Endothelial cell of umbilical vein (primary cell): ENCODE results near the gene RNASEH2A. TPM values are rescaled to one million over a fixed set of nuclear protein-coding genes. Genes with fewer than 3 reads are reported as not detected.
"Not testable (repeated sequence)": the region's sequence is repeated elsewhere in the genome, so short reads cannot be mapped to it uniquely, and the experiment has no call there.

Experiments
- BruUV-seq: library from RNA; stranded (reverse); fragments of 400-500 nt; replicated peaks from 2 replicates; lab custom pipeline; 2021; lab: Mats Ljungman, UMichigan
- CTCF ChIA-PET: fragments of 300-600, 350-600 bp; sonication (Branson Sonifier 250); formaldehyde crosslinking; loops from one replicate; lab custom pipeline; 2021; ENCODE audit warnings: antibody characterized with exemption, inconsistent platforms; lab: Charles Lee
- POLR2A ChIA-PET: fragments of 300-600, 350-600 bp; sonication (Branson Sonifier 250); formaldehyde crosslinking; loops from one replicate; lab custom pipeline; 2021; ENCODE audit warnings: antibody characterized with exemption, inconsistent platforms; lab: Charles Lee
- DNase-seq: peaks from one replicate; pipeline ENCODE4 v3.0.0-alpha.2; 2011; ENCODE audit warnings: low read depth, low spot score
- FAIRE-seq: peaks from 2 replicates; lab custom pipeline; 2011; peaks lifted over from hg19 to GRCh38; lab: Jason Lieb, UNC
- H2AFZ ChIP-seq: 2 replicates; pipeline ENCODE4 v1.6.0; 2012; ENCODE audit warnings: low read depth, low read length, control low read depth, inconsistent platforms
- H3K27ac ChIP-seq: 2 replicates; pipeline ENCODE4 v1.5.1; 2011; ENCODE audit warnings: low read depth, mild to moderate bottlenecking, control low read depth, low read length, moderate library complexity; ENCODE audit not compliant: insufficient read depth
- H3K27me3 ChIP-seq, 2 experiments: 2 replicates each; pipeline versions ENCODE4 v1.6.0 to v1.6.1; 2011; ENCODE audit warnings: low read length in 2 of 2, mixed read lengths in 1 of 2; ENCODE audit not compliant: control insufficient read depth in 2 of 2, insufficient read depth in 2 of 2
- H3K36me3 ChIP-seq, 2 experiments: 2 replicates in 1 of 2; 3 replicates in 1 of 2; pipeline ENCODE4 v1.5.1; 2011; ENCODE audit warnings: low read length in 2 of 2, mild to moderate bottlenecking in 1 of 2, moderate library complexity in 1 of 2; ENCODE audit not compliant: control insufficient read depth in 2 of 2, insufficient read depth in 2 of 2; ENCODE audit errors: extremely low read depth in 1 of 2
- H3K4me1 ChIP-seq: 3 replicates; pipeline ENCODE4 v1.5.1; 2011; ENCODE audit warnings: mild to moderate bottlenecking, low read length; ENCODE audit not compliant: control insufficient read depth, insufficient read depth; ENCODE audit errors: extremely low read depth
- H3K4me2 ChIP-seq: 2 replicates; pipeline ENCODE4 v1.6.1; 2011; ENCODE audit warnings: low read length, control low read depth, mixed read lengths; ENCODE audit not compliant: insufficient read depth
- H3K4me3 ChIP-seq, 3 experiments: fragments of 200-600 bp in 1 of 3; sonication (generic), shearing (Covaris generic) in 1 of 3; replicated peaks in 1 of 3; 2 replicates each; pipeline ENCODE4 v1.5.1; 2011 to 2016; ENCODE audit warnings: control low read depth in 3 of 3, low read length in 3 of 3, mild to moderate bottlenecking in 2 of 3, inconsistent platforms in 1 of 3, low read depth in 1 of 3, moderate library complexity in 1 of 3; ENCODE audit not compliant: insufficient read depth in 1 of 3
- H3K79me2 ChIP-seq: 2 replicates; pipeline ENCODE4 v1.6.0; 2012; ENCODE audit warnings: low read length, inconsistent platforms; ENCODE audit not compliant: control insufficient read depth, insufficient read depth
- H3K9ac ChIP-seq: replicated peaks from 2 replicates; pipeline ENCODE3; 2011; ENCODE audit warnings: low read length, control low read depth; ENCODE audit not compliant: insufficient read depth; ENCODE audit errors: extremely low read depth
- H3K9me1 ChIP-seq: replicated peaks from 3 replicates; pipeline ENCODE4 v1.6.0; 2011; ENCODE audit warnings: mild to moderate bottlenecking, low read length; ENCODE audit not compliant: control insufficient read depth, insufficient read depth; ENCODE audit errors: extremely low read depth
- H3K9me3 ChIP-seq: replicated peaks from 2 replicates; pipeline ENCODE4 v1.5.1; 2012; ENCODE audit warnings: low read length, inconsistent platforms; ENCODE audit not compliant: control insufficient read depth, insufficient read depth
- H4K20me1 ChIP-seq: replicated peaks from 2 replicates; pipeline ENCODE3; 2011; ENCODE audit warnings: mild to moderate bottlenecking, low read length; ENCODE audit not compliant: control insufficient read depth, insufficient read depth; ENCODE audit errors: extremely low read depth
- EZH2 ChIP-seq: IDR thresholded peaks from 2 replicates; pipeline ENCODE4 v1.6.1; 2012; ENCODE audit warnings: borderline replicate concordance, low read depth, mild to moderate bottlenecking, moderate library complexity, low read length, inconsistent platforms; ENCODE audit not compliant: severe bottlenecking
- FOS ChIP-seq: IDR thresholded peaks from 2 replicates; pipeline ENCODE4 v1.6.1; 2011; ENCODE audit warnings: mild to moderate bottlenecking, low read length, moderate library complexity, borderline replicate concordance; ENCODE audit not compliant: insufficient read depth
- GATA2 ChIP-seq: IDR thresholded peaks from 2 replicates; pipeline ENCODE4 v1.7.0; 2011; ENCODE audit warnings: low read depth, mild to moderate bottlenecking, moderate library complexity, mixed read lengths, low read length; ENCODE audit not compliant: insufficient read length, insufficient read depth
- JUN ChIP-seq: IDR thresholded peaks from 2 replicates; pipeline ENCODE4 v1.6.1; 2011; ENCODE audit warnings: borderline replicate concordance, low read depth; ENCODE audit not compliant: insufficient read length, insufficient read depth
- POLR2A ChIP-seq: IDR thresholded peaks from 2 replicates; pipeline ENCODE4 v1.6.1; 2012; ENCODE audit warnings: low read depth, mild to moderate bottlenecking, control low read depth, low read length
- POLR2AphosphoS5 ChIP-seq: IDR thresholded peaks from 2 replicates; pipeline ENCODE4 v1.6.1; 2012; ENCODE audit warnings: low read depth, mild to moderate bottlenecking, control low read depth, low read length, moderate library complexity; ENCODE audit not compliant: insufficient read depth
- dilution Hi-C: fragments of 300-500 bp; cut with MboI; formaldehyde crosslinking; loops from one replicate; pipeline ENCODE4 v1.15.0; 2019; ENCODE audit warnings: low sequenced_read_pairs; ENCODE audit not compliant: extremely low pct_ligation_motif_present
- intact Hi-C: fragments of 100-400 bp; cut with micrococcal nuclease; formaldehyde crosslinking; loops from one replicate; pipeline ENCODE4 v1.10.0; 2022
- polyA plus RNA-seq, 4 experiments: library from polyadenylated mRNA; depleted of rRNA in 3 of 4; stranded (reverse) in 3 of 4; unstranded in 1 of 4; fragments of >200 nt; gene quantifications; 2 replicates each; pipeline versions ENCODE4 v1.2.1 to v1.2.3, GENCODE V29; 2011 to 2012; ENCODE audit warnings: missing spikeins in 1 of 4
- total RNA-seq: library from RNA; stranded (reverse); gene quantifications from 2 replicates; pipeline ENCODE4 v1.2.3, GENCODE V29; 2021
- TF ChIP-seq, protein P1 (sequence below): IDR thresholded peaks from 2 replicates; pipeline ENCODE4 v1.6.1; 2011; ENCODE audit not compliant: insufficient read depth, insufficient read length
- TF ChIP-seq, protein P2 (sequence below), 2 donors: IDR thresholded peaks; 1 replicate in 1 of 2; 2 replicates in 1 of 2; pipeline ENCODE4 v1.5.1; 2011; ENCODE audit warnings: low read length in 2 of 2, mild to moderate bottlenecking in 2 of 2, moderate library complexity in 2 of 2, control low read depth in 1 of 2, inconsistent platforms in 1 of 2, low read depth in 1 of 2; ENCODE audit not compliant: insufficient read depth in 1 of 2; ENCODE audit errors: extremely low read depth in 1 of 2

Gene RNASEH2A
- total and polyA plus RNA-seq, 2 donors (not counting 3 experiments of a cell fraction or from before 2014, with no cell fraction given) = 25.6 to 45.4 TPM

DNA sequence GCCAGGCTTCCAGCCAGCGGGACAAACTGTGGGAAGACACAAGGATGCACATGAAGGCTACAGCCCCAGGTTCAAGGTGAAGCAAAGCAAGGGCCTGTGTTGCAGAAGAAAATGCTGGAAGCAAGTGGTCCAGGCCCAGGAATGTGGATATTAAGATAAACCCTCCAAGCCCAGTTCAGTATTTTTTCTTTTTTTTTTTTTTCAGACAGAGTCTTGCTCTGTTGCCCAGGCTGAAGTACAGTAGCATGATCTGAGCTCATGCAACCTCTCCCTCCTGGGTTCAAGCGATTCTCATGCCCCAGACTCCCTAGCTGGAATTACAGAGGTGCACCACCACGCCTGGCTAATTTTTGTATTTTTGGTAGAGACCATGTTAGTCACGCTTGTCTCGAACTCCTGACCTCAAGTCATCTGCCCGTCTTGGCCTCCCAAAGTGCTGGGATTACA is 9.2 kb upstream of the RNASEH2A start:
- Histone ChIP-seq H3K4me2 (no peak overlapping the region), H3K4me3 (no peak overlapping the region), H2AFZ (no peak overlapping the region), H3K36me3 (peaks cover 0 to 12% of the 10 kb centered on the region in 2 experiments), H3K9ac (no peak overlapping the region), H4K20me1 (no peaks in the 10 kb centered on the region), H3K4me1 (peaks cover 21% of the 10 kb centered on the region), H3K27ac (no peak overlapping the region), H3K27me3 (no peaks in the 10 kb centered on the region), H3K79me2 (peaks cover 23% of the 10 kb centered on the region), H3K9me3 (no peaks in the 10 kb centered on the region), H3K9me1 (no peaks in the 10 kb centered on the region)
- BruUV-seq = no TSS peak
- POLR2A ChIA-PET = interaction anchor here (1.1 to 1.4 kb wide), 2 partner anchors 19 to 31 kb away, joined by 4 read pairs; no protein-coding TSS in a partner anchor
- no peak for TF ChIP-seq POLR2AphosphoS5
- no peak for TF ChIP-seq POLR2A
- TF ChIP-seq, protein P1, sequence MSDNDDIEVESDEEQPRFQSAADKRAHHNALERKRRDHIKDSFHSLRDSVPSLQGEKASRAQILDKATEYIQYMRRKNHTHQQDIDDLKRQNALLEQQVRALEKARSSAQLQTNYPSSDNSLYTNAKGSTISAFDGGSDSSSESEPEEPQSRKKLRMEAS = no peak
- TF ChIP-seq JUN = no peak
- no peak for TF ChIP-seq GATA2
- no peak for TF ChIP-seq FOS
- TF ChIP-seq, protein P2, sequence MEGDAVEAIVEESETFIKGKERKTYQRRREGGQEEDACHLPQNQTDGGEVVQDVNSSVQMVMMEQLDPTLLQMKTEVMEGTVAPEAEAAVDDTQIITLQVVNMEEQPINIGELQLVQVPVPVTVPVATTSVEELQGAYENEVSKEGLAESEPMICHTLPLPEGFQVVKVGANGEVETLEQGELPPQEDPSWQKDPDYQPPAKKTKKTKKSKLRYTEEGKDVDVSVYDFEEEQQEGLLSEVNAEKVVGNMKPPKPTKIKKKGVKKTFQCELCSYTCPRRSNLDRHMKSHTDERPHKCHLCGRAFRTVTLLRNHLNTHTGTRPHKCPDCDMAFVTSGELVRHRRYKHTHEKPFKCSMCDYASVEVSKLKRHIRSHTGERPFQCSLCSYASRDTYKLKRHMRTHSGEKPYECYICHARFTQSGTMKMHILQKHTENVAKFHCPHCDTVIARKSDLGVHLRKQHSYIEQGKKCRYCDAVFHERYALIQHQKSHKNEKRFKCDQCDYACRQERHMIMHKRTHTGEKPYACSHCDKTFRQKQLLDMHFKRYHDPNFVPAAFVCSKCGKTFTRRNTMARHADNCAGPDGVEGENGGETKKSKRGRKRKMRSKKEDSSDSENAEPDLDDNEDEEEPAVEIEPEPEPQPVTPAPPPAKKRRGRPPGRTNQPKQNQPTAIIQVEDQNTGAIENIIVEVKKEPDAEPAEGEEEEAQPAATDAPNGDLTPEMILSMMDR (IDR thresholded peaks at IDR 0.05; ENCODE audit: extremely low read depth in 1 of 2, insufficient read depth in 1 of 2, low read depth in 1 of 2, low read length in 2 of 2) = no peak
- TF ChIP-seq EZH2 = no peak
- DNase-seq = no peak
- intact Hi-C loops (loop anchor here (2.0 kb wide), 2 partner anchors 80 to 116 kb away; partner anchors contain the start of gene DHPS), dilution Hi-C loops (no loop called here)
- no peak for FAIRE-seq
- CTCF ChIA-PET = interaction anchor here (0.6 to 13.8 kb wide), 6 partner anchors 15 to 82 kb away, joined by 3 to 524 read pairs (median 22); partner anchors contain the start of gene HOOK2

GRCh38 chr19:12797607-12798006 is 8.8 kb upstream of the RNASEH2A start:
- ChIA-PET CTCF (interaction anchor here (0.6 to 13.8 kb wide), 5 partner anchors 21 to 82 kb away, joined by 3 to 524 read pairs (median 30); partner anchors contain the start of gene HOOK2), POLR2A (interaction anchor here (1.1 to 1.4 kb wide), 2 partner anchors 19 to 31 kb away, joined by 4 read pairs; no protein-coding TSS in a partner anchor)
- H3K9me3 ChIP-seq, H3K4me3 ChIP-seq, BruUV-seq, DNase-seq, FAIRE-seq, dilution Hi-C loops, H3K9me1 ChIP-seq, H2AFZ ChIP-seq, H4K20me1 ChIP-seq, H3K27ac ChIP-seq, H3K4me2 ChIP-seq, H3K9ac ChIP-seq, H3K27me3 ChIP-seq: not testable (repeated sequence)
- intact Hi-C loops = loop anchor here (2.0 kb wide), 2 partner anchors 81 to 117 kb away; partner anchors contain the start of gene DHPS
- Histone ChIP-seq H3K4me1 (peaks cover 23% of the 10 kb centered on the region), H3K36me3 (peaks cover 0 to 12% of the 10 kb centered on the region in 2 experiments), H3K79me2 (peaks cover 18% of the 10 kb centered on the region)
